ENCODE data around the gene TNFRSF21.

Gene TNFRSF21

DNA sequence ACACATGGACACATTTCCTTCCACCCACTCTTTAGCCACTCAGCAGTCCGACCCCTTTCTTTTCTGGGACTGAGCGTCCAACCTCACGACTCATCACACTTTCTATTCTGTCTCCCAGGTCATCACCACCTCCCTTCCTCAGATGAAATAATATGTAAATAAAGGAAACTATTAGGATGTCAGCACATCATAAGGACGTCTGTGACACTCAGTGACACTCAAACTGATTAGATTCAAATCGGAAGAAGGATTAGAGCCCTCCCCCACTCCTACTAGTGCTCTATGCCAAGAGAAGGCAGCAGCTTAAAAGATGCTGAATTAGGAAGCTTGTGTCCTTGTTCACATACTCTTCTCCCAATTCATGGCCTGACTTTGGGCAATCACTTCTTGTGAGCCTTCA lies 113.6 kb downstream of the TNFRSF21 start:
- no peaks in the 10 kb centered on the region for H3F3A ChIP-seq (ENCODE audit: insufficient read depth, low read length)
- no peaks in the 10 kb centered on the region for H3K79me2 ChIP-seq (ENCODE audit: low read length)
- H3K36me3 ChIP-seq (replicated peaks; ENCODE audit: insufficient read depth, low read length) = no peaks in the 10 kb centered on the region
- no peak for DNase-seq
- no peak for TF ChIP-seq EZH2phosphoT487 (IDR thresholded peaks at IDR 0.05; ENCODE audit: low read length)
- TF ChIP-seq EZH2 (optimal IDR thresholded peaks at IDR 0.05; ENCODE audit: low read depth, low read length) = no peak
- TF ChIP-seq, protein P1, sequence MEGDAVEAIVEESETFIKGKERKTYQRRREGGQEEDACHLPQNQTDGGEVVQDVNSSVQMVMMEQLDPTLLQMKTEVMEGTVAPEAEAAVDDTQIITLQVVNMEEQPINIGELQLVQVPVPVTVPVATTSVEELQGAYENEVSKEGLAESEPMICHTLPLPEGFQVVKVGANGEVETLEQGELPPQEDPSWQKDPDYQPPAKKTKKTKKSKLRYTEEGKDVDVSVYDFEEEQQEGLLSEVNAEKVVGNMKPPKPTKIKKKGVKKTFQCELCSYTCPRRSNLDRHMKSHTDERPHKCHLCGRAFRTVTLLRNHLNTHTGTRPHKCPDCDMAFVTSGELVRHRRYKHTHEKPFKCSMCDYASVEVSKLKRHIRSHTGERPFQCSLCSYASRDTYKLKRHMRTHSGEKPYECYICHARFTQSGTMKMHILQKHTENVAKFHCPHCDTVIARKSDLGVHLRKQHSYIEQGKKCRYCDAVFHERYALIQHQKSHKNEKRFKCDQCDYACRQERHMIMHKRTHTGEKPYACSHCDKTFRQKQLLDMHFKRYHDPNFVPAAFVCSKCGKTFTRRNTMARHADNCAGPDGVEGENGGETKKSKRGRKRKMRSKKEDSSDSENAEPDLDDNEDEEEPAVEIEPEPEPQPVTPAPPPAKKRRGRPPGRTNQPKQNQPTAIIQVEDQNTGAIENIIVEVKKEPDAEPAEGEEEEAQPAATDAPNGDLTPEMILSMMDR (IDR thresholded peaks at IDR 0.05; ENCODE audit: low read length) = no peak
- H3K4me1 ChIP-seq (ENCODE audit: low read length) = no peaks in the 10 kb centered on the region
- no peaks in the 10 kb centered on the region for H4K20me1 ChIP-seq (ENCODE audit: insufficient read depth, low read length)
- H3K27ac ChIP-seq (ENCODE audit: low read length) = no peak overlapping the region
- H3K4me3 ChIP-seq (ENCODE audit: low read length) = no peak overlapping the region
- H3K4me2 ChIP-seq (ENCODE audit: low read depth, low read length) = no peak overlapping the region
- no peaks in the 10 kb centered on the region for H3K27me3 ChIP-seq (replicated peaks; ENCODE audit: insufficient read depth, low read length)
- no peaks in the 10 kb centered on the region for H3K9me2 ChIP-seq (replicated peaks; ENCODE audit: insufficient read depth, low read length)
- H3K9me3 ChIP-seq (replicated peaks; ENCODE audit: insufficient read depth, low read length) = no peaks in the 10 kb centered on the region
- no peak overlapping the region for H2AFZ ChIP-seq (ENCODE audit: low read length)
- no peak overlapping the region for H3K9ac ChIP-seq (ENCODE audit: low read length)

GRCh38 chr6:47195011-47195650 lies 114.6 kb downstream of the TNFRSF21 start:
- Histone ChIP-seq H3K9ac (ENCODE audit: low read length) (no peak overlapping the region), H3F3A (ENCODE audit: insufficient read depth, low read length) (no peaks in the 10 kb centered on the region), H3K36me3 (replicated peaks; ENCODE audit: insufficient read depth, low read length) (no peaks in the 10 kb centered on the region), H3K4me2 (ENCODE audit: low read depth, low read length) (no peak overlapping the region), H3K27me3 (replicated peaks; ENCODE audit: insufficient read depth, low read length) (no peaks in the 10 kb centered on the region), H3K9me3 (replicated peaks; ENCODE audit: insufficient read depth, low read length) (no peaks in the 10 kb centered on the region), H3K9me2 (replicated peaks; ENCODE audit: insufficient read depth, low read length) (no peaks in the 10 kb centered on the region), H3K79me2 (ENCODE audit: low read length) (no peaks in the 10 kb centered on the region), H3K27ac (ENCODE audit: low read length) (no peak overlapping the region), H3K4me1 (ENCODE audit: low read length) (no peaks in the 10 kb centered on the region), H4K20me1 (ENCODE audit: insufficient read depth, low read length) (no peaks in the 10 kb centered on the region), H3K4me3 (ENCODE audit: low read length) (no peak overlapping the region), H2AFZ (ENCODE audit: low read length) (no peak overlapping the region)
- DNase-seq = no peak
- TF ChIP-seq, protein P1 (IDR thresholded peaks at IDR 0.05; ENCODE audit: low read length) = no peak
- TF ChIP-seq EZH2 (optimal IDR thresholded peaks at IDR 0.05; ENCODE audit: low read depth, low read length) (no peak), EZH2phosphoT487 (IDR thresholded peaks at IDR 0.05; ENCODE audit: low read length) (no peak)

DNA sequence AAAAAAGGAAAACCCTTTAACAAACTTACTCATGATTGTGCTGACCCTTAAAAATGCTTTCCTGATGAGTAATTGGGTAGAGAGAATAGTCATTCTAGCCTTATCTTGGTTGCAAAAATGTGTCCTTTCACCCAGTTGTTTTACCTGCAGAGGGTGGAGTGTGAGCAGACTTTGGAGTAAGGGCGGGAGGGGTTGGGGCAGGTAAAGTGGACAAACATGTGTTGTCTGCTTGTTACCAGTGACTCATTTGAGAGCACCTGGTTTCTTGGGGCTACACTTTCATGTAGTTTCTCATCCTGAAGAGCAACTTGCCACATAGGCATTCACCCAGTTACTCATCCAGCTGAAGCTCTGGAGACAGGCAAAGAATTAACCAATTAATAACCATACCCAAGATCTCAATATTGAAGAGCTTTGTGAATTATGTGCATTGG lies 121.1 kb downstream of the TNFRSF21 start:
- Histone ChIP-seq H3K9me3 (replicated peaks; ENCODE audit: insufficient read depth, low read length) (no peaks in the 10 kb centered on the region), H3K4me2 (ENCODE audit: low read depth, low read length) (no peak overlapping the region), H3K27me3 (replicated peaks; ENCODE audit: insufficient read depth, low read length) (no peaks in the 10 kb centered on the region), H3F3A (ENCODE audit: insufficient read depth, low read length) (no peaks in the 10 kb centered on the region), H3K36me3 (replicated peaks; ENCODE audit: insufficient read depth, low read length) (no peaks in the 10 kb centered on the region), H4K20me1 (ENCODE audit: insufficient read depth, low read length) (no peaks in the 10 kb centered on the region), H3K9ac (ENCODE audit: low read length) (no peak overlapping the region), H3K4me3 (ENCODE audit: low read length) (no peak overlapping the region), H3K9me2 (replicated peaks; ENCODE audit: insufficient read depth, low read length) (no peaks in the 10 kb centered on the region), H3K79me2 (ENCODE audit: low read length) (no peaks in the 10 kb centered on the region), H2AFZ (ENCODE audit: low read length) (no peak overlapping the region), H3K4me1 (ENCODE audit: low read length) (no peaks in the 10 kb centered on the region), H3K27ac (ENCODE audit: low read length) (no peak overlapping the region)
- no peak for DNase-seq
- no peak for TF ChIP-seq EZH2 (optimal IDR thresholded peaks at IDR 0.05; ENCODE audit: low read depth, low read length)
- TF ChIP-seq, protein P1 (IDR thresholded peaks at IDR 0.05; ENCODE audit: low read length) = no peak
- no peak for TF ChIP-seq EZH2phosphoT487 (IDR thresholded peaks at IDR 0.05; ENCODE audit: low read length)
